K562 (cell line): Measurements from ENCODE around the gene EEPD1. TPM values are rescaled to one million over a fixed set of nuclear protein-coding genes. Genes with fewer than 3 reads are reported as not detected.

Source experiments
- ATAC-seq: fragments of 200-7000 bp; cut with Tn5 transposase; 3 replicates; pipeline ENCODE4 v1.9.1; 2020; ENCODE audit warnings: moderate library complexity
- BruUV-seq: library from RNA; stranded (reverse); fragments of 400-500 nt; replicated peaks from 2 replicates; lab custom pipeline; 2021; lab: Mats Ljungman, UMichigan
- CTCF ChIA-PET: fragments of 300-600 bp; formaldehyde crosslinking; extraction: SDS; loops from one replicate; lab custom pipeline; 2021; ENCODE audit warnings: low intra/inter-chr PET ratio; lab: Yijun Ruan, JAX
- POLR2A ChIA-PET: fragments of 300-600, 350-650 bp; sonication (Branson Sonifier 250); formaldehyde crosslinking; extraction: SDS; loops from one replicate; lab custom pipeline; 2021; ENCODE audit warnings: antibody characterized with exemption, inconsistent platforms; lab: Yijun Ruan, JAX
- DNase-seq, 4 experiments: peaks; one replicate each; pipeline versions ENCODE4 v3.0.0 to v3.0.0-alpha.2; 2011 to 2018; ENCODE audit warnings: low spot score in 3 of 4, mixed read lengths in 3 of 4; ENCODE audit errors: extremely low read depth in 1 of 4
- FAIRE-seq: peaks from 2 replicates; lab custom pipeline; 2011; peaks lifted over from hg19 to GRCh38; lab: Jason Lieb, UNC
- H2AFZ ChIP-seq: 2 replicates; pipeline ENCODE4 v1.6.0; 2011; ENCODE audit warnings: low read depth, low read length, control low read depth, inconsistent platforms
- H3K27ac ChIP-seq: fragments of 200-600 bp; 3 replicates; pipeline ENCODE4 v1.8.0; 2011; ENCODE audit warnings: low read depth, mild to moderate bottlenecking, control low read depth, inconsistent platforms, low read length, moderate library complexity, mixed read lengths; ENCODE audit errors: extremely low read depth
- H3K27me3 ChIP-seq, 2 experiments: fragments of 300-600 bp in 1 of 2; 2 replicates in 1 of 2; 3 replicates in 1 of 2; pipeline versions ENCODE4 v1.6.0 to v1.8.0; 2011; ENCODE audit warnings: inconsistent platforms in 2 of 2, low read length in 2 of 2, mild to moderate bottlenecking in 1 of 2, mixed read lengths in 1 of 2, moderate library complexity in 1 of 2; ENCODE audit not compliant: control insufficient read depth in 2 of 2, insufficient read depth in 2 of 2
- H3K36me3 ChIP-seq: fragments of 300-600 bp; 3 replicates; pipeline ENCODE4 v1.8.0; 2011; ENCODE audit warnings: mild to moderate bottlenecking, low read length, inconsistent platforms; ENCODE audit not compliant: control insufficient read depth, insufficient read depth
- H3K4me1 ChIP-seq, 2 experiments: fragments of 200-600 bp in 1 of 2; replicated peaks in 1 of 2; 2 replicates in 1 of 2; 3 replicates in 1 of 2; pipeline versions ENCODE4 v1.5.1 to v1.8.0; 2011; ENCODE audit warnings: inconsistent platforms in 2 of 2, low read length in 2 of 2, mild to moderate bottlenecking in 1 of 2, mixed read lengths in 1 of 2, moderate library complexity in 1 of 2; ENCODE audit not compliant: control insufficient read depth in 2 of 2, insufficient read depth in 2 of 2
- H3K4me2 ChIP-seq: 2 replicates; pipeline ENCODE4 v1.6.1; 2011; ENCODE audit warnings: low read length, control low read depth, inconsistent platforms, mixed read lengths; ENCODE audit not compliant: insufficient read depth
- H3K4me3 ChIP-seq: fragments of 200-600 bp; sonication (generic), shearing (Covaris generic); 2 replicates; pipeline ENCODE4 v1.5.1; 2016; ENCODE audit warnings: control low read depth, inconsistent platforms
- H3K79me2 ChIP-seq: fragments of 200-600 bp; 3 replicates; pipeline ENCODE4 v1.8.0; 2011; ENCODE audit warnings: low read length, inconsistent platforms; ENCODE audit not compliant: control insufficient read depth, insufficient read depth
- H3K9ac ChIP-seq, 2 experiments: 2 replicates each; pipeline versions ENCODE4 v1.6.0 to v1.6.1; 2011; ENCODE audit warnings: low read depth in 2 of 2, low read length in 2 of 2, control low read depth in 1 of 2, inconsistent platforms in 1 of 2, mild to moderate bottlenecking in 1 of 2, mixed read lengths in 1 of 2; ENCODE audit not compliant: insufficient read depth in 1 of 2
- H3K9me1 ChIP-seq: one replicate; pipeline ENCODE4 v1.6.0; 2011; ENCODE audit warnings: inconsistent platforms, mild to moderate bottlenecking, low read length, moderate library complexity; ENCODE audit not compliant: control insufficient read depth, insufficient read depth
- H3K9me3 ChIP-seq: replicated peaks from 2 replicates; pipeline ENCODE4 v1.5.1; 2011; ENCODE audit warnings: low read depth, low read length, inconsistent platforms; ENCODE audit not compliant: control insufficient read depth, insufficient read depth
- H4K20me1 ChIP-seq: replicated peaks from 2 replicates; pipeline ENCODE4 v1.6.1; 2011; ENCODE audit warnings: low read length, inconsistent platforms, mixed read lengths; ENCODE audit not compliant: control insufficient read depth, insufficient read depth
- ARID3B ChIP-seq: fragments of 250-450 bp; sonication (Bioruptor Pico); IDR thresholded peaks from 2 replicates; pipeline ENCODE4 v1.4.0; 2020; ENCODE audit warnings: borderline replicate concordance
- CBFA2T3 ChIP-seq: fragments of 450-650 bp; IDR thresholded peaks from 2 replicates; pipeline ENCODE4 v1.6.1; 2017
- ETS2 ChIP-seq: IDR thresholded peaks from 2 replicates; pipeline ENCODE4 v1.6.1; 2016; ENCODE audit warnings: borderline replicate concordance, missing genetic modification characterization, mild to moderate bottlenecking, moderate library complexity, missing compliant biosample characterization; ENCODE audit not compliant: poor library complexity, severe bottlenecking
- GTF2E2 ChIP-seq: fragments of 200-800 bp; sonication (Bioruptor generic); IDR thresholded peaks from 2 replicates; pipeline ENCODE4 v1.6.1; 2016; ENCODE audit warnings: missing genetic modification characterization, missing compliant biosample characterization
- ID3 ChIP-seq, 2 experiments: fragments of 250-450 bp in 1 of 2; fragments of 450-650 bp in 1 of 2; sonication (Bioruptor Pico) in 1 of 2; IDR thresholded peaks; 2 replicates each; pipeline versions ENCODE4 v1.6.1 to v1.8.0; 2016 to 2021; ENCODE audit warnings: mild to moderate bottlenecking in 2 of 2, moderate library complexity in 2 of 2, missing compliant biosample characterization in 1 of 2, missing genetic modification characterization in 1 of 2
- KLF16 ChIP-seq: IDR thresholded peaks from 2 replicates; pipeline ENCODE4 v1.6.1; 2016; ENCODE audit warnings: antibody characterized with exemption
- MBD1 ChIP-seq: fragments of 250-450 bp; sonication (Bioruptor Pico); IDR thresholded peaks from 2 replicates; pipeline ENCODE4 v1.8.0; 2022; ENCODE audit warnings: inconsistent platforms
- NFIX ChIP-seq: fragments of 250-450 bp; sonication (Bioruptor Pico); IDR thresholded peaks from 2 replicates; pipeline ENCODE4 v1.4.0; 2020; ENCODE audit warnings: low read depth, mild to moderate bottlenecking, moderate library complexity
- SRSF7 ChIP-seq: fragments of 200-400 bp; formaldehyde crosslinking; optimal IDR thresholded peaks from 2 replicates; pipeline ENCODE3; 2017; ENCODE audit warnings: mild to moderate bottlenecking, low read depth, low read length
- THRA ChIP-seq: fragments of 450-650 bp; IDR thresholded peaks from 2 replicates; pipeline ENCODE4 v1.6.1; 2017; ENCODE audit warnings: mild to moderate bottlenecking, moderate library complexity
- ZNF143 ChIP-seq: sonication (generic); formaldehyde crosslinking; IDR thresholded peaks from 2 replicates; pipeline ENCODE4 v1.9.0; 2022; ENCODE audit warnings: mild to moderate bottlenecking, missing genetic modification reagents
- ZNF57 ChIP-seq: fragments of 450-650 bp; formaldehyde crosslinking; IDR thresholded peaks from 2 replicates; pipeline ENCODE4 v1.4.0; 2020; ENCODE audit warnings: mild to moderate bottlenecking, moderate library complexity
- WGBS: fragments of 100-300 bp; shearing (Covaris generic); methylation state at CpG from one replicate; pipeline ENCODE4 v1.1.6; 2016; ENCODE audit warnings: low coverage, mixed read lengths; ENCODE audit not compliant: insufficient coverage; ENCODE audit errors: missing lambda C conversion rate; 5-methylcytosine and 5-hydroxymethylcytosine counted together
- in situ Hi-C: fragments of 300-500 bp; cut with MboI; formaldehyde crosslinking; loops from 4 replicates; pipeline ENCODE4 v1.15.0; 2018; ENCODE audit warnings: inconsistent platforms, mixed read lengths
- intact Hi-C: fragments of 100-400 bp; cut with micrococcal nuclease; formaldehyde crosslinking; loops from 2 replicates; pipeline ENCODE4 v1.14.2; 2022
- polyA plus RNA-seq, 8 experiments: library from polyadenylated mRNA; depleted of rRNA in 4 of 8; stranded (reverse) in 5 of 8; unstranded in 3 of 8; fragments of >200 nt; fragmentation: Nextera tagmentation in 2 of 8; fragmentation: Illumina TruSeq in 1 of 8; extraction: Ambion mirVana in 2 of 8; extraction: Trizol in 1 of 8; gene quantifications; 2 replicates each; pipeline versions ENCODE4 v1.2.1 to v1.2.3, GENCODE V29; 2011 to 2014; ENCODE audit warnings: inconsistent platforms in 1 of 8, missing spikeins in 1 of 8
- total RNA-seq, 7 experiments: library from RNA; depleted of rRNA in 6 of 7; stranded (reverse); fragments of >200 nt in 6 of 7; fragmentation: Illumina TruSeq in 2 of 7; extraction: Trizol in 2 of 7; gene quantifications; 2 replicates each; pipeline versions ENCODE4 v1.2.1 to v1.2.3, GENCODE V29; 2011 to 2021; ENCODE audit warnings: low replicate concordance in 1 of 7
- TF ChIP-seq, protein P1 (sequence below): fragments of 450-650 bp; formaldehyde crosslinking; IDR thresholded peaks from 2 replicates; pipeline ENCODE4 v1.4.0; 2020; ENCODE audit warnings: mild to moderate bottlenecking, moderate library complexity

The EEPD1 gene
- total and polyA plus RNA-seq, 9 of the 15 experiments (the other 6 are each of a cell fraction or from before 2014, with no cell fraction given), result 0.01 to 1.5 (median 0.74) TPM; not detected in 1

DNA sequence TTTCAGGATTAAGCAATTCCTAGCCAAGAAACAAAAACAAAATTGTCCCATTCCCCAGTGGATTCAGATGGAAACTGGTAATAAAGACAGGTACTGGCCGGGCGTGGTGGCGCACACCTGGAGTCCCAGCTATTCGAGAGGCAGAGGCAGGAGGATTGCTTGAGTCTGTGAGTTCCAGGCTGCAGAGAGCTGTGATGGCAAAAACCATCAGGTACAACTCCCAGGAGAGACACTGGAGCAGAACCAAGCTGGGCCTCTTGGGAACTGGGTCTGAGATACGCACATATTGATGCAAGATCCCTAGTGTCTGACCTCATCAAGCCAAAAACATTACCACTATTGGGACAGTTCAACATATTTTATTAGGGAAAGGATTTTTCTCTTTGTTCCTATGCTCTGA, 152.6 kb downstream of the EEPD1 start:
- Histone ChIP-seq H3K27me3 (peaks cover 6 to 25% of the 10 kb centered on the region in 2 experiments; a peak in 3 of 5 replicates), H3K4me3 (no peak overlapping the region), H3K4me2 (no peak overlapping the region), H3K9me3 (no peaks in the 10 kb centered on the region), H2AFZ (no peak overlapping the region), H3K9ac (no peak overlapping the region), H3K4me1 (peaks cover 4 to 11% of the 10 kb centered on the region in 2 experiments; a peak in 4 of 5 replicates), H3K79me2 (no peaks in the 10 kb centered on the region), H3K27ac (no peak overlapping the region), H3K9me1 (no peaks in the 10 kb centered on the region), H4K20me1 (no peaks in the 10 kb centered on the region), H3K36me3 (no peaks in the 10 kb centered on the region)
- TF ChIP-seq SRSF7, result no peak
- TF ChIP-seq THRA, result no peak
- no peak for TF ChIP-seq ARID3B (CRISPR knock-in tag)
- TF ChIP-seq CBFA2T3, result no peak
- no peak for TF ChIP-seq ZNF57 (CRISPR knock-in tag)
- no peak for TF ChIP-seq ID3 (CRISPR knock-in tag; IDR thresholded peaks at IDR 0.05)
- TF ChIP-seq ID3 (tag; IDR thresholded peaks at IDR 0.05), result no peak
- no peak for TF ChIP-seq ZNF143 (CRISPR knock-in tag)
- no peak for TF ChIP-seq MBD1 (CRISPR knock-in tag)
- TF ChIP-seq KLF16, result no peak
- no peak for TF ChIP-seq ETS2 (tag)
- no peak for TF ChIP-seq GTF2E2 (tag)
- no peak for TF ChIP-seq NFIX (CRISPR knock-in tag)
- TF ChIP-seq, protein P1, sequence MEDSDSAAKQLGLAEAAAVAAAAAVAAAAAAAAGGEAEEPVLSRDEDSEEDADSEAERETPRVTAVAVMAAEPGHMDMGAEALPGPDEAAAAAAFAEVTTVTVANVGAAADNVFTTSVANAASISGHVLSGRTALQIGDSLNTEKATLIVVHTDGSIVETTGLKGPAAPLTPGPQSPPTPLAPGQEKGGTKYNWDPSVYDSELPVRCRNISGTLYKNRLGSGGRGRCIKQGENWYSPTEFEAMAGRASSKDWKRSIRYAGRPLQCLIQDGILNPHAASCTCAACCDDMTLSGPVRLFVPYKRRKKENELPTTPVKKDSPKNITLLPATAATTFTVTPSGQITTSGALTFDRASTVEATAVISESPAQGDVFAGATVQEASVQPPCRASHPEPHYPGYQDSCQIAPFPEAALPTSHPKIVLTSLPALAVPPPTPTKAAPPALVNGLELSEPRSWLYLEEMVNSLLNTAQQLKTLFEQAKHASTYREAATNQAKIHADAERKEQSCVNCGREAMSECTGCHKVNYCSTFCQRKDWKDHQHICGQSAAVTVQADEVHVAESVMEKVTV, result no peak
- intact Hi-C loops (no loop called here), in situ Hi-C loops (no loop called here)
- WGBS, result 25% methylated on average over 5 of the region's 5 CpGs
- DNase-seq (no peak), FAIRE-seq (no peak), ATAC-seq (no peak)
- BruUV-seq, result no TSS peak
- CTCF ChIA-PET, result no interaction called here
- POLR2A ChIA-PET, result interaction anchor here (0.6 to 0.9 kb wide), 2 partner anchors 12 to 49 kb away, joined by 3 read pairs; no protein-coding TSS in a partner anchor
